Measurements from ENCODE around the gene PLA2G4E.

PLA2G4E gene

GRCh38 chr15:42018306-42019224 is 2.3 kb downstream of the PLA2G4E start:
- no peak for DNase-seq

- no peak for DNase-seq
These were observed 3.9 kb downstream of the PLA2G4E start for GRCh38 chr15:42016971-42017370.

DNA sequence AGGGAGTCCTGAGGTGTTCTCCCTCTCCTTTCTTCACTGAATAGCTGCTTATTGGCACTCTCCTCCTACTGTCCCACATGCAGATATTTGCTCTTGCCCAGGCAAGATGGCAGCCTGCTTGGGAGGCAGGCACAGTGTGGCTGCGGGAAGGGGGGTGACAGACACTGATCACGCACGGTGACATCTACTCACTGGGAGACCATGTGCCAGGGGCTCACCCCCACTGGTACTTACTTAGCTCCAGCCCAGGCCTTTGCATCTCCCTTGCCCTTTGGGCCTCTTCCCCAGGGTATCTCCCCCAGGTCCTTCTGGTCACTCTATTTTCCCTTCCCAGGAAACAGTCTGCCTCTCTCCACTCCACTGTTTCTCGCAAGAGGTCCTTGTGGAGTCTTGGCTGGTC is 6.4 kb downstream of the PLA2G4E start:
- no peak for DNase-seq

GRCh38 chr15:42012928-42013482 is 7.8 kb downstream of the PLA2G4E start:
- no peak for DNase-seq

DNA sequence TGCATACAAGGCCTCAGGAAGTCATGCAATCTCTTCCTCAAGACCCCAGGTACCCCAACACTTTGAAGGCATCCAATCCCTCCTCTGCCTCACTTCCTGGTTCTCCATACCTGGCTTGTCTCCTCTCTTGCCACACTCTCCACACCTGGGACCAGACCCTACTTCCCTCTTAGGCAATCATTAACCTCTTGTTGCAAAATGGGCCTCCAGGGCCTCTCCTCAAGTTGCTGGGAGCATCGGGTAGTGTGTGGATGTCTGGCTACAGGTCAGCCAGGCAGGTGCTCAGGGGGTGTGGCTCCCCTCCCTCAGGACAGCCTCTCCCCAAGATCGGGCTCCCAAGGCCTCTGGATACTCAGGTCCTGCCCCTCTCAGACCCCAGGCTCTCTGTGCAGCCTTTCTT is 8.6 kb downstream of the PLA2G4E start:
- no peak for DNase-seq

DNA sequence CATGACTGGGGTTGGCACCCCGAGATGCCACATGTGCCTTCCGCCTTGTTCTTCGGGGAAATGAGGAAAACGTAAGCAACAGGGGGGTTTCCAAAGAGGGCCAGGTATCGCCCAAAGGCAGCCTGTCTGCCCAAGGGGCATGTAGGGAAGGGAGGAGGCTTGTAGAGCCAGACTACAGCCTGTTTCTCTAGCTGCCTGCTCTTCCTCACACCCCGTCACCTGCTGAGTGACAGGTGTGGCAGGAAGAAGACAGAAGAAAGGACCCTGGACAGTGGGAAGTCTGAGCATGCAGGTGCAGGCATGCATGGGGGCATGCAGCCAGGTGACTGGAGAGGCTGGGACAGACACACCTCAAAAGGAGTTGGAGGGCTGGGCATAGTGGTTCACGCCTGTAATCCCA is 9.8 kb downstream of the PLA2G4E start:
- DNase-seq = no peak

DNA sequence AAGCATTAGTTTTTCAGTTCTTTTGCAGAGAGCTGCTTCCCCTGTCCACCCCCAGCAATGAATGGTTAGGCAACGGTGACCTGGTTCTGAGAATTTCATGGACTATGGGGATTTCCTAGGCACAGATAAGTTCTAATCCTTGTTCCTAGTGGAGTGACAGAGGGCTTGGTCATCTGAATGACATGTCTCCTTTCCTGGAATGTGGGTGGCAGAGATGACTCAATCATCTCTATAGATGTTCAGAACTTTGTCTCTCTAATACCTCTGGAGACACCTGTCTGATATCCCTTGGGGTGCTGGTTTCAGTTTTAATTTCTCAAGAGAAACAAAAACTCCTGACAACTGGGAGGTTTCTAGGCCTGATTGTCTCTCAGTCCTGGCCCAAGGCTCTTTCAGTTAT is 10.4 kb downstream of the PLA2G4E start:
- peak; percentile 44 for DNase-seq

DNA sequence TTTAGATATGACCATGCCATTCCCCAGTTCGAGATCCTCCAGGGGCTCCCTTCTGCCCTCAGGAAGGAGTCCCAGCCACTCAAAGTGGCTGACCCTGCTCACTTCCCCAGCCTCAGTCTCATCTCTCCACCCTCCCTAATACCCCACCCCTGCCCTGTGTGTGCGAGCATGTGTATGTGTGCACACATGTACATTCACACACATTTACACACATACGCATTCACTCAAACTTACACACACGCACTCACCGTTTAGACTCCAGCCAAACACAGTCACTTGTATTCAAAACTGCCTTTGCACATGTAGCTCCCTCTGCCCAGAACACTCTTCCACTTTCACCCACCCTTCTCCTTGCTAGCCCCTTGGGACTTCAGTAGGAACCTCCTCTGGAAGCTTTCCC is 11.4 kb downstream of the PLA2G4E start:
- DNase-seq = no peak

- DNase-seq = no peak
These were observed 11.8 kb downstream of the PLA2G4E start for GRCh38 chr15:42009022-42009421.

DNA sequence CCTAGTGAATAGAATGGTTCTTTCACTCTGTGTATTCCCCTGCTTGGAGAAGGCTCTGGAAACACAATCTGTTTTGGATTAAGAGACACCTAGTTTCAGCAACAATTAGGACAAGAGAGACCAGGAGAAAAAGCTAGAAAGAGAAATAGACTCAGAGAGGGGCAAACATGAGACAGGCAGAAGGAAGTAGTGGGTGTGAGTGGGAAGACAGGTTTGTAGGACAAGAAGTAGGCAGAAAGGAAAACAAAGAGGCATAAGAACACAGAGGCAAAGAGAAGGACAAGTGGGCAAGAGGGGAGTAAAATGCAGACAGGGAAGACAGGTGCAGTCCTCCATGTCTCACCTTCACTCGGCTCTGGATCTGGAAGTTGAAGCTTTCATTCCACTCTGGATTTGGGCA is 13.5 kb downstream of the PLA2G4E start:
- DNase-seq = no peak

DNA sequence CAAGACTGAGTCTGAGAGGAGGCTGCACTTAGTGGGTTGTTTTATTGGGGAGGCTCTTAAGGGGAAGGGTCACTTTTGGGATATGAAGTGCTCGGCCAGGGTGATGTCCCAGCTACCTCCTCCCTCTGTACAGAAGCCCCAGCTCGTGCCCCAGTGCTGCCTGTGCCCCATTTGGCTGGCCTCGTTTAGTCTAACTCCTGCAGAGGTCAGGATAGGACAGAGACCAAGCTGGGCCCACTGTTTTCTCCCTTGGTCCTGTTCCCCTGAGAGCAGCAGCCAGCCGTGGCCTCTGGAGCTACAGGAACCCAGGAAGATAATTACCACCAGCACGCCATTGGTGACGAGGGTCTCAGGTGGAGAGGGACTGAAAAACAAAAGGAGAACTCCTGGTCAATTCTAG is 18.5 kb downstream of the PLA2G4E start:
- DNase-seq = no peak

- no peak for DNase-seq
These were observed 19.6 kb downstream of the PLA2G4E start for GRCh38 chr15:42001236-42001635.

DNA sequence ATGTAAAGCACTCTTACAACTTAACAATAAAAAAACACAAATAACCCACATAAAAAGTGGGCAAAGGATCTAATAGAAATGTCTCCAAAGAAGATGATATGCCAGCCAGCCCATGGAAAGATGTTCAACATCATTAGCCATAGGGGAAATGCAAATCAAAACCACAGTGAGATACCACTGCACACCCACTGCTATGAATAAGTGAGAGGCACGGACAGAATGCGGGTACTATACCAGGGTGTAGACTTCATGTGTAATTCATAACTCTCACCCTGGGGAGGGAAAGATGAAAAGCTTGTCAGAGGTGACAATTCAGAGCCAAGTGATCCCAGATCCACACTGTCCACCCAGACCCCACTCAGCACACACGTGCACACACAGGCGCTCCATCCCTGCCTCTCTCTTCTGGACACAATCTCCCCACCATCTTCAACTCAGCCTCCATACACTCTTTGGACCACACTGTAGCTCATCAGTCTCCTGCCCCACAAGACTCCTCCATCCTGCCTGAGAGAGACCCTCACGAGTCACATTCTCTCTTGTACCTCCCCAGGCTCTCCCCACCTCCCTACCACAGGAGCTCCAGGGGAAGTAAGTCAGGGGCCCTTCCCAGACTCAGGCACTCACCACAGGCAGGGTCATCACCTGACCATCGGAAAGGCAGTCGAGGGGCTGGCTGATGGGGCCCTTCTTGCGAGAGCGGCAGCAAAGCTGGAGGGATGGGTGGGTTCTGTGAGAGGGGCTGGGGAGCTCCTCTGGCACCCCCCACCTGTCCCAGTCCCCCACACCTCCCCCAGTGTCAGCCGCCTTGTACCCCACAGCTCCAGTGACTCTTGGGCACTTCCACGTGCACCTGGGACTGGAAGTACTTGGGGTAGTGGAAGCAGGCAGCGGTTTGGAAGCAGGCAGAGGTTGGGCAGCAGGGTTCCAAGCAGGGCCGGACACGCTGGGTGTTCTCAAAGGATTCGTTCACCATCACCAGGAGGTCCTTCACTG is 21.3 kb downstream of the PLA2G4E start:
- no peak for DNase-seq

- no peak for DNase-seq
These were observed 23.0 kb downstream of the PLA2G4E start for GRCh38 chr15:41997845-41998244.

DNA sequence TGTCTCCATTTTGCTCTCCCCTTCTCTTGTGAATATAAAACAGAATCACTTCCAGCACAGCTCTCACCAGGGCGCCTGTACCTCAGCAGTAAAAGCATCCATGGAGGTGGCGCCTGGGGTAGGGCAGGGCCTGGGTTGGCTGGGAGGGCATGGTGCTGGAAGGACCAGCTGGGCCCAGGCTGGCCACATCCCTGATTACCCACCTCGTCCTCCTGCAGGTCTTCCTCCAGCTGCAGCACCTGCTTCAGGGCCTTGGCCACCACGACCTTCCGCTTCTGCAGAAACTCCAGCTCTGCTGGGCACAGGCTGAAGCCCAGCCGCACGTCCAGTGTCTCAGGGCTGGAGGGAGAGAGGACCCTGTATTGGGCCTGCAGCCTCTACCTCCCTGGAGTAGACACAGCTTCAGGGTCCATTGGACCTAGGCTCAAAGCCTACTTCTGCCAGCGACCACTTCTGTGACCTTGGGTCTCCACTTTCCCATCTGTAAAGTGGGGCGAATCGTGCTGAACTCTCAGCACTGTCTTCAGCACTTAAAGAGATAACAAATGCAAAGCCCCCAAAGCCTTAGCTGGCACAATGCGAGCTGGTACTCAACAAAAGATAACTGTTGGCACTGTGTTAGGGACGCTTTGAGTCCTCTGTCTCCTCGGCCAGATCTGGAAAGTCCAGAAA is 23.8 kb downstream of the PLA2G4E start:
- no peak for DNase-seq

DNA sequence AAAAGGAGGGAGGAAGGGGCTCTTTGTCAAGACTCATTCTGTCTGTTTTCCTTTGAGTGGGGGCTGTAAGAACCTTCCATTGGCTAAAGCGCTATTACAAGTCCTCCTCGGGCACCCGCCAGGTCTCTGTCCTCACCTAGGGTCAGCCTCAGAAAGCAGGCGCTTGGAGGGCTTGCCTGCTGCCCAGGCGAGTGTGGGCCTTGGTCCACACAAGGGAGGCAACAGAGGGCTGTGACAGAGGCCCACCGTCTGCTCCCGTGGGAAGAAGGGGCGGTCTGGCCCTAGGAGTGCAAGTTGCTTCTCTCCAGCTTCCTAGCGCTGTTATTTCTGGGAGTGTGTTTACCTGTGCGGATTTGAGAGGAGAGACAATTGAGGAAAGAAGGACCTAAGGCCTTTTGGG is 24.5 kb downstream of the PLA2G4E start:
- no peak for DNase-seq

DNA sequence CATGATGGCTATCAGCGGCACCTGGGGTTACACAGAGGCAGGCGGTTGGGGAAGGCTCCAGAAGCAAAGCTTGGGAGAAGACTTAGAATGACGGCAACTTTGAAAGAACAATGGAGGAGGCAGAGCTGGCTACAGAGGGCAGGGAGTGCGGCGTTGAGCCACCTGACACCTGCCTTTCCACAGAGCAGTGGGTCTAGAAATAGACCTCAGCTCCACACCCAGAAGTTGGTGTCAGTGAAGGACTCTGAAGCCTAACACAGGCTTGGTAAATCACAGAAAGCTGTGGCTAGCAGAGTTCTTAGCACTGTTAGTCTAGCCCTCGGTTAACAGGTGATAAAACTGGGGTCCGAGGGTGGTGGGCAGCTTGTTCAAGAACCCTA is 25.4 kb downstream of the PLA2G4E start:
- no peak for DNase-seq

DNA sequence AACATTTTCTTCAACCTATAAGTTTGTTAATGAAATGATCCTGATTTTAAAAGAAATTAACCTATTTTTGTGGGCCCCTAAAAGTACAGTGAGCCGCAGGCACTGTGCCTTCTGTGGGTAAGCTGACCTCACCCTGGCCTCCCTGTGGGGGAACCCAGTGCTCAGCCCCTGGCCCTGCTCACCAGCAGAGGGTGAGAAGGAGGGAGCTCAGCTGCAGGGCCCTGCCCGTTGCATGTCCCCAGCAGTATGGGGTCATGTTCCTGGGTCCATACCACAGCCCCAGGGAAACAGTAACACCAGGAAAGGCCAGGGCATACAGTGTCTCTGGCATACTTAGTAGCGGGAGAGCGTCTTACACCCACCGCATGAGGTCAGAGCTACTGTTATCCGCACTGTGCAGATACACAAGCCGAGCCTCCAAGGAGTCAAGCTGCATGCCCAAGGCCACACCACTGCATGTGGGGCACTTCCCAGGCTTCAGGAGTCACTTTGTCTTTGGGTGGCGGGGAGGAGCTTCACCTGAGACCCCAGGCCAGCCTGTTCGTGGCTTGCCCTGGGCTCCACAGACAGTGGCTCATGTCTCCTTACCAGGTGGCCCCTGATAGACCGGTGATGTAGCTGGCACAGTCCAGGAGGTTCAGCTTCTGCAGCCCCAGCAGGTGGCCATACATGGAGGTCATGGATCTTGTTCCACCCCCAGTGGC is 25.9 kb downstream of the PLA2G4E start:
- DNase-seq = no peak

GRCh38 chr15:41994171-41994650 is 26.6 kb downstream of the PLA2G4E start:
- no peak for DNase-seq

DNA sequence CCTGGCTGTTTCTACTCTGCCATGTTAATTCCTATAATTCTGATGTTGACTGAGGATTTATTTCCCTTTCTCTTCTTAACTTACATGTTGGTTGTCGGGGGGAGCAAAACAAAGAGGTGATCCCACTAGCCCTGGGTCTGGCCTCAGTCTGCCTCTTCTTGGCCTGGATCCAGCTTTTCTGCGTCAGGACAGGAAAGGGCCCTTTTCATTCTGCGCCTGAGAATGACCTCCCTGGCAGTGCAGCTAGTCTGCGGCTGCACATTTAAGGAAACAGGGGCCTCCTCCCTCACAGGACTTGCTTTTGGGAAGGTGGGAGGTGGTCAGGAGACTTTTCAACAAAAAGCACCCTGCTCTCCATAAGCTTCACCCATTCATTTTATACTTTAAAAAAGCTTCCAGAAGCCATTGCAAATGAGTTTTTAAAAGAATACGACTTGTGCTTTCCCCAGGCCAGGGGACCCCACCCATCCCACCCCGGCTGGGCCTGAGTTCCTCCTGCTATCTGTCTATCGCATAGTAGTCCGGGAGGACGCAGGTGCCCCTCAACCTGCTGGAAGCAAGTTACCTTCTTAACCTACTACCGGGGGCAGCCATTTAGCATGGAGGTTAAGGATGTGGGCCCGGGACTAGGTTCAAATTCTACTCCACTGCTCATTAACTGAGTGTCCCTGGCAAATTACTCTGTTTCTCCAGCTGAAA is 27.2 kb downstream of the PLA2G4E start:
- no peak for DNase-seq

- no peak for DNase-seq
These were observed 28.0 kb downstream of the PLA2G4E start for GRCh38 chr15:41992803-41993190.

Measured in activated CD4-positive, alpha-beta T cell treated with anti-CD3 and anti-CD28 coated beads, Interleukin-2, Interleukin-6, amounts not matched to agents 100 ng/mL and 50 ng/mL, durations not matched to agents 16 hours and 8 hours (primary cell).